H1 (cell line): ENCODE results near the gene REPS2. TPM values are rescaled to one million over a fixed set of nuclear protein-coding genes. Genes with fewer than 3 reads are reported as not detected.
"Not testable (repeated sequence)": the region's sequence is repeated elsewhere in the genome, so short reads cannot be mapped to it uniquely, and the experiment has no call there.

Experiments used
- CTCF ChIA-PET: fragments of 300-600 bp; sonication (Branson Sonifier 250); formaldehyde crosslinking; loops from one replicate; lab custom pipeline; 2021; ENCODE audit not compliant: partially characterized antibody; lab: Charles Lee
- POLR2A ChIA-PET: fragments of 300-600 bp; sonication (Branson Sonifier 250); formaldehyde crosslinking; loops from one replicate; lab custom pipeline; 2021; ENCODE audit warnings: inconsistent platforms; ENCODE audit not compliant: partially characterized antibody; lab: Charles Lee
- DNase-seq, 2 experiments: peaks; one replicate each; pipeline versions ENCODE4 v3.0.0 to v3.0.0-alpha.2; 2010 to 2022; ENCODE audit warnings: low spot score in 2 of 2, low read depth in 1 of 2, mixed read lengths in 1 of 2
- FAIRE-seq: peaks from 2 replicates; lab custom pipeline; 2011; peaks lifted over from hg19 to GRCh38; lab: Jason Lieb, UNC
- H2AFZ ChIP-seq: 2 replicates; pipeline ENCODE4 v1.8.1; 2012; ENCODE audit warnings: low read length, inconsistent platforms
- H2AK5ac ChIP-seq: 2 replicates; pipeline ENCODE4 v1.6.1; 2013; ENCODE audit warnings: low read depth, low read length
- H2BK120ac ChIP-seq: replicated peaks from 2 replicates; pipeline ENCODE3; 2013; ENCODE audit warnings: low read depth, low read length, inconsistent platforms
- H2BK12ac ChIP-seq: 2 replicates; pipeline ENCODE4 v1.6.1; 2013; ENCODE audit warnings: low read depth, low read length
- H2BK15ac ChIP-seq: 2 replicates; pipeline ENCODE4 v1.6.1; 2013; ENCODE audit warnings: low read length
- H2BK20ac ChIP-seq: 2 replicates; pipeline ENCODE4 v1.6.1; 2013; ENCODE audit warnings: low read length
- H2BK5ac ChIP-seq: 2 replicates; pipeline ENCODE4 v1.6.1; 2013; ENCODE audit warnings: low read depth, low read length
- H3K14ac ChIP-seq: 2 replicates; pipeline ENCODE4 v1.6.1; 2013; ENCODE audit warnings: inconsistent platforms; ENCODE audit not compliant: insufficient read length
- H3K18ac ChIP-seq: 2 replicates; pipeline ENCODE4 v1.6.1; 2013; ENCODE audit warnings: low read length; ENCODE audit errors: extremely low read depth
- H3K23ac ChIP-seq: 2 replicates; pipeline ENCODE4 v1.6.1; 2013; ENCODE audit warnings: inconsistent platforms; ENCODE audit not compliant: insufficient read length
- H3K23me2 ChIP-seq: 2 replicates; pipeline ENCODE4 v1.6.1; 2013; ENCODE audit warnings: low read depth, low read length
- H3K27ac ChIP-seq: 2 replicates; pipeline ENCODE4 v1.6.1; 2011; ENCODE audit warnings: low read depth, low read length, inconsistent platforms
- H3K27me3 ChIP-seq, 4 experiments: replicated peaks in 1 of 4; 1 replicate in 1 of 4; 2 replicates in 3 of 4; pipeline versions ENCODE4 v1.6.1 to v1.8.1; 2011 to 2013; ENCODE audit warnings: low read length in 3 of 4, mild to moderate bottlenecking in 3 of 4, inconsistent platforms in 2 of 4, mixed read lengths in 2 of 4, moderate library complexity in 1 of 4; ENCODE audit not compliant: control insufficient read depth in 3 of 4, insufficient read depth in 3 of 4; ENCODE audit errors: extremely low read depth in 1 of 4
- H3K36me3 ChIP-seq, 4 experiments: 2 replicates each; pipeline versions ENCODE4 v1.6.1 to v1.8.1; 2011 to 2013; ENCODE audit warnings: mild to moderate bottlenecking in 4 of 4, low read length in 3 of 4, moderate library complexity in 2 of 4, control low read depth in 1 of 4, inconsistent platforms in 1 of 4; ENCODE audit not compliant: insufficient read depth in 4 of 4, control insufficient read depth in 2 of 4
- H3K4ac ChIP-seq: replicated peaks from 2 replicates; pipeline ENCODE3; 2013; ENCODE audit warnings: low read length, low read depth, mixed read lengths, inconsistent platforms; ENCODE audit not compliant: insufficient read length
- H3K4me1 ChIP-seq, 4 experiments: replicated peaks in 1 of 4; 1 replicate in 1 of 4; 2 replicates in 3 of 4; pipeline versions ENCODE4 v1.6.1 to v1.8.1; 2011 to 2013; ENCODE audit warnings: low read length in 3 of 4, inconsistent platforms in 2 of 4, mixed read lengths in 1 of 4; ENCODE audit not compliant: insufficient read depth in 4 of 4, control insufficient read depth in 3 of 4
- H3K4me2 ChIP-seq, 2 experiments: 2 replicates each; pipeline versions ENCODE4 v1.6.1 to v1.8.1; 2011 to 2013; ENCODE audit warnings: low read depth in 2 of 2, low read length in 2 of 2, control low read depth in 1 of 2, inconsistent platforms in 1 of 2, mild to moderate bottlenecking in 1 of 2; ENCODE audit not compliant: insufficient read depth in 1 of 2
- H3K4me3 ChIP-seq, 4 experiments: fragments of 200-600, 300-600 bp in 1 of 4; sonication (generic), shearing (Covaris generic), sonication (Bioruptor Twin) in 1 of 4; 2 replicates each; pipeline versions ENCODE4 v1.5.1 to v1.8.1; 2011 to 2016; ENCODE audit warnings: low read length in 4 of 4, low read depth in 3 of 4, control low read depth in 2 of 4, inconsistent platforms in 2 of 4, mild to moderate bottlenecking in 2 of 4, mixed read lengths in 1 of 4, moderate library complexity in 1 of 4; ENCODE audit not compliant: insufficient read depth in 2 of 4; ENCODE audit errors: extremely low read depth in 1 of 4
- H3K56ac ChIP-seq: replicated peaks from 2 replicates; pipeline ENCODE3; 2013; ENCODE audit warnings: low read depth, mild to moderate bottlenecking, mixed read lengths, low read length, inconsistent platforms; ENCODE audit not compliant: insufficient read length
- H3K79me1 ChIP-seq: 2 replicates; pipeline ENCODE4 v1.6.1; 2013; ENCODE audit warnings: low read depth, low read length, control low read depth
- H3K79me2 ChIP-seq, 2 experiments: 2 replicates each; pipeline versions ENCODE4 v1.6.1 to v1.8.1; 2012 to 2013; ENCODE audit warnings: low read length in 2 of 2, mild to moderate bottlenecking in 2 of 2, inconsistent platforms in 1 of 2; ENCODE audit not compliant: insufficient read depth in 2 of 2, control insufficient read depth in 1 of 2
- H3K9ac ChIP-seq, 4 experiments: replicated peaks in 1 of 4; 1 replicate in 1 of 4; 2 replicates in 3 of 4; pipeline versions ENCODE4 v1.6.1 to v1.8.1; 2011 to 2013; ENCODE audit warnings: low read depth in 3 of 4, low read length in 3 of 4, control low read depth in 2 of 4, mild to moderate bottlenecking in 2 of 4, moderate library complexity in 2 of 4, inconsistent platforms in 1 of 4; ENCODE audit errors: extremely low read depth in 1 of 4
- H3K9me3 ChIP-seq, 2 experiments: 2 replicates each; pipeline versions ENCODE4 v1.6.1 to v1.8.1; 2012 to 2013; ENCODE audit warnings: mild to moderate bottlenecking in 2 of 2, moderate library complexity in 2 of 2, control low read depth in 1 of 2, inconsistent platforms in 1 of 2, low read depth in 1 of 2, low read length in 1 of 2, mixed read lengths in 1 of 2; ENCODE audit not compliant: insufficient read depth in 2 of 2
- H4K20me1 ChIP-seq, 2 experiments: replicated peaks in 1 of 2; 2 replicates each; pipeline versions ENCODE3 to v1.8.1; 2011 to 2013; ENCODE audit warnings: inconsistent platforms in 2 of 2, low read length in 2 of 2, mild to moderate bottlenecking in 1 of 2; ENCODE audit not compliant: insufficient read depth in 2 of 2, control insufficient read depth in 1 of 2
- H4K5ac ChIP-seq: 2 replicates; pipeline ENCODE4 v1.6.1; 2013; ENCODE audit warnings: low read length, low read depth, mixed read lengths, inconsistent platforms; ENCODE audit not compliant: insufficient read length
- H4K8ac ChIP-seq: 2 replicates; pipeline ENCODE4 v1.8.0; 2013; ENCODE audit warnings: mild to moderate bottlenecking, moderate library complexity, low read length, inconsistent platforms; ENCODE audit not compliant: insufficient read depth; ENCODE audit errors: extremely low read depth
- H4K91ac ChIP-seq: replicated peaks from 2 replicates; pipeline ENCODE3; 2013; ENCODE audit warnings: low read length, mixed read lengths, inconsistent platforms; ENCODE audit not compliant: insufficient read length
- WGBS, 2 experiments: shearing (Covaris generic) in 1 of 2; methylation state at CpG; one replicate each; pipeline versions ENCODE4 v1.1.6 to v1.1.7; 2013 to 2015; ENCODE audit warnings: low lambda C conversion rate in 2 of 2, mixed read lengths in 2 of 2, inconsistent platforms in 1 of 2, low coverage in 1 of 2, missing lambda C conversion rate in 1 of 2; ENCODE audit not compliant: insufficient replicate concordance in 2 of 2, insufficient coverage in 1 of 2, insufficient read length in 1 of 2; ENCODE audit errors: extremely low coverage in 1 of 2, missing lambda C conversion rate in 1 of 2; 5-methylcytosine and 5-hydroxymethylcytosine counted together
- polyA plus RNA-seq, 7 experiments: library from polyadenylated mRNA; depleted of rRNA in 3 of 7; stranded (reverse) in 5 of 7; unstranded in 2 of 7; fragments of >200 nt in 5 of 7; fragments of 200-250 nt in 2 of 7; gene quantifications; 1 replicate in 5 of 7; 2 replicates in 1 of 7; 4 replicates in 1 of 7; pipeline versions ENCODE4 v1.2.1 to v1.2.3, GENCODE V29; 2011 to 2013; ENCODE audit warnings: missing spikeins in 2 of 7, mixed read lengths in 2 of 7
- total RNA-seq: library from RNA; stranded (reverse); fragmentation: NEBNext Ultra II Directional; extraction: Animal tissue kit (Norgen Biotek cat#: 25700); gene quantifications from 2 replicates; pipeline ENCODE4 v1.2.1, GENCODE V29; 2021

REPS2 gene
- total and polyA plus RNA-seq, 2 of the 8 experiments (the other 6 are each of a cell fraction or from before 2014, with no cell fraction given) = 0.79 to 4.3 TPM

DNA sequence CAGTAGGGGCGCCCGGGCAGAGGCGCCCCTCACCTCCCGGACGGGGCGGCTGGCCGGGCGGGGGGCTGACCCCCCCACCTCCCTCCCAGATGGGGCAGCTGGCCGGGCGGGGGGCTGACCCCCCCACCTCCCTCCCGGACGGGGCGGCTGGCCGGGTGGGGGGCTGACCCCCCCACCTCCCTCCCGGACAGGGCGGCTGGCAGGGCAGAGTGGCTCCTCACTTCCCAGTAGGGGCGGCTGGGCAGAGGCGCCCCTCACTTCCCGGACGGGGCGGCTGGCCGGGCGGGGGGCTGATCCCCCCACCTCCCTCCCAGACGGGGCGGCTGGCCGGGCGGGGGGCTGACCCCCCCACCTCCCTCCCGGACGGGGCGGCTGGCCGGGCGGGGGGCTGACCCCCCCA lies 18.5 kb downstream of the REPS2 start:
- H3K9me3 ChIP-seq, H4K20me1 ChIP-seq, H3K9ac ChIP-seq, H3K18ac ChIP-seq, H3K4me3 ChIP-seq, H3K23ac ChIP-seq, POLR2A ChIA-PET, H4K5ac ChIP-seq, H2AFZ ChIP-seq, H3K56ac ChIP-seq, H3K23me2 ChIP-seq, H3K4me1 ChIP-seq, H3K36me3 ChIP-seq, H3K4me2 ChIP-seq, H2BK120ac ChIP-seq, H3K4ac ChIP-seq, CTCF ChIA-PET, H4K91ac ChIP-seq, FAIRE-seq, H2BK5ac ChIP-seq, H2AK5ac ChIP-seq, H3K79me2 ChIP-seq, H3K27ac ChIP-seq, H3K14ac ChIP-seq, H3K27me3 ChIP-seq, H2BK15ac ChIP-seq, H3K79me1 ChIP-seq, H4K8ac ChIP-seq, H2BK20ac ChIP-seq, H2BK12ac ChIP-seq, DNase-seq: not testable (repeated sequence)
- no CpG with 5 or more reads among the region's 32 CpGs for WGBS, 2 experiments
